K562 (cell line): ENCODE measurements around the gene TMEM92. TPM values are rescaled to one million over a fixed set of nuclear protein-coding genes. Genes with fewer than 3 reads are reported as not detected.
A peak's percentile ranks its signal among the peaks of the same experiment; 100 is the strongest.

Experiments used
- EZH2 ChIP-seq: IDR thresholded peaks from 2 replicates; pipeline ENCODE4 v1.6.1; 2012; ENCODE audit warnings: low read depth, mild to moderate bottlenecking, inconsistent platforms, low read length, borderline replicate concordance
- IFI16 ChIP-seq: fragments of 250-450 bp; sonication (Bioruptor Pico); IDR thresholded peaks from 2 replicates; pipeline ENCODE4 v2.1.2; 2022; ENCODE audit warnings: mild to moderate bottlenecking, inconsistent platforms
- IRF1 ChIP-seq: sonication (generic); formaldehyde crosslinking; IDR thresholded peaks from 2 replicates; pipeline ENCODE4 v1.8.0; 2022; ENCODE audit warnings: missing genetic modification reagents, mild to moderate bottlenecking, borderline replicate concordance
- KDM2B ChIP-seq: fragments of 250-450 bp; sonication (Bioruptor Pico); IDR thresholded peaks from 2 replicates; pipeline ENCODE4 v1.8.0; 2021; ENCODE audit warnings: mild to moderate bottlenecking, moderate library complexity
- KLF10 ChIP-seq: fragments of 250-450 bp; sonication (Bioruptor Pico); IDR thresholded peaks from 2 replicates; pipeline ENCODE4 v1.6.1; 2021; ENCODE audit warnings: matching md5 sums
- MAX ChIP-seq: sonication (generic); formaldehyde crosslinking; IDR thresholded peaks from 2 replicates; pipeline ENCODE4 v1.9.0; 2022; ENCODE audit warnings: mild to moderate bottlenecking, missing genetic modification reagents
- MED1 ChIP-seq: sonication (generic); formaldehyde crosslinking; IDR thresholded peaks from 2 replicates; pipeline ENCODE4 v1.8.1; 2023; ENCODE audit warnings: missing genetic modification reagents, borderline replicate concordance
- MYC ChIP-seq, 2 experiments: fragments of 250-450 bp in 1 of 2; sonication (Bioruptor Pico) in 1 of 2; IDR thresholded peaks; 2 replicates each; pipeline versions ENCODE4 v1.5.1 to v1.6.1; 2012 to 2021; ENCODE audit warnings: low read depth in 2 of 2, borderline replicate concordance in 1 of 2, improper control_type of control experiment in 1 of 2, low read length in 1 of 2, mild to moderate bottlenecking in 1 of 2, moderate library complexity in 1 of 2
- SRSF3 ChIP-seq: fragments of 200-400 bp; formaldehyde crosslinking; IDR thresholded peaks from 2 replicates; pipeline ENCODE4 v1.6.1; 2016; ENCODE audit warnings: mild to moderate bottlenecking, low read length, moderate library complexity; ENCODE audit not compliant: insufficient read depth
- SUPT5H ChIP-seq: fragments of 450-650 bp; IDR thresholded peaks from 2 replicates; pipeline ENCODE4 v1.6.1; 2016
- ZKSCAN1 ChIP-seq: fragments of 150-350 bp; IDR thresholded peaks from 2 replicates; pipeline ENCODE4 v1.6.1; 2016; ENCODE audit warnings: low read depth, low read length
- ZNF174 ChIP-seq: fragments of 250-450 bp; sonication (Bioruptor Pico); IDR thresholded peaks from 2 replicates; pipeline ENCODE4 v1.4.0; 2020; ENCODE audit warnings: mild to moderate bottlenecking
- ZNF24 ChIP-seq: fragments of 450-650 bp; IDR thresholded peaks from 2 replicates; pipeline ENCODE4 v1.6.1; 2016
- ZNF277 ChIP-seq: fragments of 250-450 bp; sonication (Bioruptor Pico); IDR thresholded peaks from 2 replicates; pipeline ENCODE4 v1.8.0; 2022; ENCODE audit warnings: inconsistent platforms, mild to moderate bottlenecking, moderate library complexity, borderline replicate concordance
- ZNF408 ChIP-seq: fragments of 250-450 bp; sonication (Bioruptor Pico); IDR thresholded peaks from 2 replicates; pipeline ENCODE4 v1.4.0; 2020; ENCODE audit warnings: low read depth, mild to moderate bottlenecking, moderate library complexity
- ZNF584 ChIP-seq: fragments of 200-800 bp; sonication (Bioruptor generic); IDR thresholded peaks from 2 replicates; pipeline ENCODE4 v1.6.1; 2016; ENCODE audit warnings: low read depth, mild to moderate bottlenecking, missing genetic modification characterization, missing compliant biosample characterization
- polyA plus RNA-seq, 8 experiments: library from polyadenylated mRNA; depleted of rRNA in 4 of 8; stranded (reverse) in 5 of 8; unstranded in 3 of 8; fragments of >200 nt; fragmentation: Nextera tagmentation in 2 of 8; fragmentation: Illumina TruSeq in 1 of 8; extraction: Ambion mirVana in 2 of 8; extraction: Trizol in 1 of 8; gene quantifications; 2 replicates each; pipeline versions ENCODE4 v1.2.1 to v1.2.3, GENCODE V29; 2011 to 2014; ENCODE audit warnings: inconsistent platforms in 1 of 8, missing spikeins in 1 of 8
- total RNA-seq, 7 experiments: library from RNA; depleted of rRNA in 6 of 7; stranded (reverse); fragments of >200 nt in 6 of 7; fragmentation: Illumina TruSeq in 2 of 7; extraction: Trizol in 2 of 7; gene quantifications; 2 replicates each; pipeline versions ENCODE4 v1.2.1 to v1.2.3, GENCODE V29; 2011 to 2021; ENCODE audit warnings: low replicate concordance in 1 of 7
- TF ChIP-seq, protein P1 (sequence below), 2 experiments: fragments of 150-350 bp in 1 of 2; IDR thresholded peaks; 2 replicates each; pipeline ENCODE4 v1.6.1; 2012 to 2016; ENCODE audit warnings: low read depth in 2 of 2, low read length in 2 of 2, mild to moderate bottlenecking in 1 of 2, moderate library complexity in 1 of 2
- TF ChIP-seq, protein P2 (sequence below): fragments of 250-450 bp; sonication (Bioruptor Pico); IDR thresholded peaks from 2 replicates; pipeline ENCODE4 v1.6.1; 2021; ENCODE audit warnings: mild to moderate bottlenecking
- TF ChIP-seq, protein P3 (sequence below): IDR thresholded peaks from 2 replicates; pipeline ENCODE4 v1.6.1; 2011; ENCODE audit warnings: borderline replicate concordance, low read depth, mild to moderate bottlenecking, moderate library complexity, low read length; ENCODE audit not compliant: insufficient read depth, poor library complexity, severe bottlenecking

The TMEM92 gene
- total and polyA plus RNA-seq, 9 of the 15 experiments (the other 6 are each of a cell fraction or from before 2014, with no cell fraction given) = 0.14 to 2.1 (median 0.40) TPM

DNA sequence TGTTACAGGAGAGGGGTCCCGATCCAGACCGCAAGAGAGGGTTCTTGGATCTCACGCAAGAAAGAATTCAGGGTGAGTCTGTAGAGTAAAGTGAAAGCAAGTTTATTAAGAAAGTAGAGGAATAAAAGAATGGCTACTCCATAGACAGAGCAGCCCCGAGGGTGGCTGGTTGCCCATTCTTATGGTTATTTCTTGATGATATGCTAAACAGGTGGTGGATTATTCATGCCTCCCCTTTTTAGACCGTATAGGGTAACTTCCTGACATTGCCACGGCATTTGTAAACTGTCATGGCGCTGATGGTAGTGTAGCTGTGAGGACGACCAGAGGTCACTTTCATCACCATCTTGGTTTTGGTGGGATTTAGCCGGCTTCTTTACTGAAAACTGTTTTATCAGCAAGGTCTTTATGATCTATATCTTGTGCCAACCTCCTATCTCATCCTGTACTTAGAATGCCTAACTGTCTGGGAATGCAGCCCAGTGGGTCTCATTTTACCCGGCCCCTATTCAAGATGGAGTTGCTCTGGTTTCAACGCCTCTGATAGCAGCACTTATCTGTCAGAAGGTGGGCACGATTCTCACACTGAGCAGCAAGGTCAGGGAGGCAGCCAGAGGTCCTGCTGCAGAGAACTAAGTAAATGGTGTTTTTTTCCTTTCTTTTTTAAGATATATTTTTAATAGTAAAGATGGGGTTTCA, 45.2 kb downstream of the TMEM92 start (continued):
- TF ChIP-seq, protein P1, sequence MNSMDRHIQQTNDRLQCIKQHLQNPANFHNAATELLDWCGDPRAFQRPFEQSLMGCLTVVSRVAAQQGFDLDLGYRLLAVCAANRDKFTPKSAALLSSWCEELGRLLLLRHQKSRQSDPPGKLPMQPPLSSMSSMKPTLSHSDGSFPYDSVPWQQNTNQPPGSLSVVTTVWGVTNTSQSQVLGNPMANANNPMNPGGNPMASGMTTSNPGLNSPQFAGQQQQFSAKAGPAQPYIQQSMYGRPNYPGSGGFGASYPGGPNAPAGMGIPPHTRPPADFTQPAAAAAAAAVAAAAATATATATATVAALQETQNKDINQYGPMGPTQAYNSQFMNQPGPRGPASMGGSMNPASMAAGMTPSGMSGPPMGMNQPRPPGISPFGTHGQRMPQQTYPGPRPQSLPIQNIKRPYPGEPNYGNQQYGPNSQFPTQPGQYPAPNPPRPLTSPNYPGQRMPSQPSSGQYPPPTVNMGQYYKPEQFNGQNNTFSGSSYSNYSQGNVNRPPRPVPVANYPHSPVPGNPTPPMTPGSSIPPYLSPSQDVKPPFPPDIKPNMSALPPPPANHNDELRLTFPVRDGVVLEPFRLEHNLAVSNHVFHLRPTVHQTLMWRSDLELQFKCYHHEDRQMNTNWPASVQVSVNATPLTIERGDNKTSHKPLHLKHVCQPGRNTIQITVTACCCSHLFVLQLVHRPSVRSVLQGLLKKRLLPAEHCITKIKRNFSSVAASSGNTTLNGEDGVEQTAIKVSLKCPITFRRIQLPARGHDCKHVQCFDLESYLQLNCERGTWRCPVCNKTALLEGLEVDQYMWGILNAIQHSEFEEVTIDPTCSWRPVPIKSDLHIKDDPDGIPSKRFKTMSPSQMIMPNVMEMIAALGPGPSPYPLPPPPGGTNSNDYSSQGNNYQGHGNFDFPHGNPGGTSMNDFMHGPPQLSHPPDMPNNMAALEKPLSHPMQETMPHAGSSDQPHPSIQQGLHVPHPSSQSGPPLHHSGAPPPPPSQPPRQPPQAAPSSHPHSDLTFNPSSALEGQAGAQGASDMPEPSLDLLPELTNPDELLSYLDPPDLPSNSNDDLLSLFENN (IDR thresholded peaks at IDR 0.05; ENCODE audit: low read depth in 2 of 2, low read length in 2 of 2) = no peak
- no peak for TF ChIP-seq MAX (CRISPR knock-in tag)
- TF ChIP-seq, protein P2, sequence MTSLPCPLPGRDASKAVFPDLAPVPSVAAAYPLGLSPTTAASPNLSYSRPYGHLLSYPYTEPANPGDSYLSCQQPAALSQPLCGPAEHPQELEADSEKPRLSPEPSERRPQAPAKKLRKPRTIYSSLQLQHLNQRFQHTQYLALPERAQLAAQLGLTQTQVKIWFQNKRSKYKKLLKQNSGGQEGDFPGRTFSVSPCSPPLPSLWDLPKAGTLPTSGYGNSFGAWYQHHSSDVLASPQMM (CRISPR knock-in tag) = no peak
- TF ChIP-seq EZH2 = no peak
- no peak for TF ChIP-seq MYC (IDR thresholded peaks at IDR 0.05; ENCODE audit: low read depth, low read length)
- TF ChIP-seq MYC (CRISPR knock-in tag; IDR thresholded peaks at IDR 0.05; ENCODE audit: borderline replicate concordance, low read depth) = no peak
- no peak for TF ChIP-seq KLF10 (CRISPR knock-in tag)
- TF ChIP-seq ZKSCAN1 = no peak
- TF ChIP-seq, protein P3, sequence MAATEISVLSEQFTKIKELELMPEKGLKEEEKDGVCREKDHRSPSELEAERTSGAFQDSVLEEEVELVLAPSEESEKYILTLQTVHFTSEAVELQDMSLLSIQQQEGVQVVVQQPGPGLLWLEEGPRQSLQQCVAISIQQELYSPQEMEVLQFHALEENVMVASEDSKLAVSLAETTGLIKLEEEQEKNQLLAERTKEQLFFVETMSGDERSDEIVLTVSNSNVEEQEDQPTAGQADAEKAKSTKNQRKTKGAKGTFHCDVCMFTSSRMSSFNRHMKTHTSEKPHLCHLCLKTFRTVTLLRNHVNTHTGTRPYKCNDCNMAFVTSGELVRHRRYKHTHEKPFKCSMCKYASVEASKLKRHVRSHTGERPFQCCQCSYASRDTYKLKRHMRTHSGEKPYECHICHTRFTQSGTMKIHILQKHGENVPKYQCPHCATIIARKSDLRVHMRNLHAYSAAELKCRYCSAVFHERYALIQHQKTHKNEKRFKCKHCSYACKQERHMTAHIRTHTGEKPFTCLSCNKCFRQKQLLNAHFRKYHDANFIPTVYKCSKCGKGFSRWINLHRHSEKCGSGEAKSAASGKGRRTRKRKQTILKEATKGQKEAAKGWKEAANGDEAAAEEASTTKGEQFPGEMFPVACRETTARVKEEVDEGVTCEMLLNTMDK = no peak
- no peak for TF ChIP-seq SRSF3
- TF ChIP-seq ZNF584 = peak; percentile 88
- TF ChIP-seq IFI16 (CRISPR knock-in tag) = no peak
- no peak for TF ChIP-seq IRF1 (CRISPR knock-in tag)
- TF ChIP-seq ZNF174 = no peak
- no peak for TF ChIP-seq KDM2B (CRISPR knock-in tag)
- TF ChIP-seq ZNF408 (CRISPR knock-in tag) = no peak
- TF ChIP-seq ZNF24 = no peak
- TF ChIP-seq ZNF277 (CRISPR knock-in tag) = no peak
- TF ChIP-seq MED1 = no peak
- TF ChIP-seq SUPT5H = no peak
